GM12865 (cell line): Measurements from ENCODE around the gene DNAH1.

Experiments used
- DNase-seq: peaks from one replicate; pipeline ENCODE4 v3.0.0; 2010; ENCODE audit warnings: low read depth
- H3K4me3 ChIP-seq: 2 replicates; pipeline ENCODE4 v1.5.1; 2011; ENCODE audit warnings: mild to moderate bottlenecking, low read depth, low read length, control low read depth
- CTCF ChIP-seq: IDR thresholded peaks from 2 replicates; pipeline ENCODE4 v1.5.1; 2011; ENCODE audit warnings: low read length, control low read depth, low read depth, inconsistent platforms; ENCODE audit not compliant: insufficient read depth; ENCODE audit errors: missing control alignments

The DNAH1 gene

GRCh38 chr3:52291508-52292181 lies 24.5 kb upstream of the DNAH1 start:
- no peak overlapping the region for H3K4me3 ChIP-seq
- DNase-seq = peak; percentile 57
- peak; percentile 61 for TF ChIP-seq CTCF

DNA sequence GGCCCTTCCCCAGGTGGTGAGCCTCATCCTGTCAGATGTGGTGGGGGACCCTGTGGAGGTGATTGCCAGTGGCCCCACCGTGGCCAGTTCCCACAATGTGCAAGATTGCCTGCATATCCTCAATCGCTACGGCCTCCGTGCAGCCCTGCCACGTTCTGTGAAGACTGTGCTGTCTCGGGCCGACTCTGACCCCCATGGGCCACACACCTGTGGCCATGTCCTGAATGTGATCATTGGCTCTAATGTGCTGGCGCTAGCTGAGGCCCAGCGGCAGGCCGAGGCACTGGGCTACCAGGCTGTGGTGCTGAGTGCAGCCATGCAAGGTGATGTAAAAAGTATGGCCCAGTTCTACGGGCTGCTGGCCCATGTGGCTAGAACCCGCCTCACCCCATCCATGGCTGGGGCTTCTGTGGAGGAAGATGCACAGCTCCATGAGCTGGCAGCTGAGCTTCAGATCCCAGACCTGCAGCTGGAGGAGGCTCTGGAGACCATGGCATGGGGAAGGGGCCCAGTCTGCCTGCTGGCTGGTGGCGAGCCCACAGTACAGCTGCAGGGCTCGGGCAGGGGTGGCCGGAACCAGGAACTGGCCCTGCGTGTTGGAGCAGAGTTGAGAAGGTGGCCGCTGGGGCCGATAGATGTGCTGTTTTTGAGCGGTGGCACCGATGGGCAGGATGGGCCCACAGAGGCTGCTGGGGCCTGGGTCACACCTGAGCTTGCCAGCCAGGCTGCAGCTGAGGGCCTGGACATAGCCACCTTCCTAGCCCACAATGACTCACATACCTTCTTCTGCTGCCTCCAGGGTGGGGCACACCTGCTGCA lies 23.7 kb upstream of the DNAH1 start:
- DNase-seq = no peak
- no peak overlapping the region for H3K4me3 ChIP-seq
- no peak for TF ChIP-seq CTCF

DNA sequence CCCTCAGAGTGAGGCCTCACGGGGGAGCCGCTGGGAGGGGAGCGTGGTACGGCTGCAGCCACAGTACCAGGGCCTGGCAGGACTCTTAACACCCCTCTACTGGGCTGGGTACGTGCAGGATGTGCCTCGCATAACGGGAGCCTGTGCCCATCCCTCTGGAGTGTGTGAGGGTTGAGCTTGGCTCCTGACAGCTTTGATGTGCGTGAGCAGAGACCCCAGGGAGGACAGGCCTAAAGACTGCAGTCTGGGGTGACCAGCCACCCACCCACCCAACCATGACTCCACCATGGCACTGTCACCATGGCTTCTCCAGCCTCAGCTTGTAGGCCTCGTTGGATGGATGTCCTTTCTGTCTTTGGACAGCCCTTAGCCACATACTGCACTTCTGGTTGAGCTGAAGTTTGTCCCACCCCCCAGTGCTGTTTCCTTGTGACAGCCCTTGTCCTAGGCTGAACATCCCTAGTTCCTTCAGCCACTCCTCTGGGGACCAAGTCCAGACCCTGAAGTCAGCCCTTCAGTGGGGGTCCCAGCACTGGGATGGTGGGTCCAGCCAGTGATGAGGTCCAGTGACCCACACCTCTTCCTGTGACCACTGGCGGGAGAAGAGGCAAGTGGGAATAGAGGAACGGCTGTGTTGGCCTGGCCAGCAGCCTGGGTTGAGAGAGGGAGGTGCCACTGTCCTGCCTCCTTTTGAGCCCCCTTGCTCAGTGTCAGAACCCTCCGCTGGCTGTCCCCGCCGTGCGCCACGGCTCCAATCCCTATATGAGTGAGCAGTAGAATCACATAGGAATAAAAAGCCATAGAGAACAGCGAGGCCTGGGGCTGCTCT lies 22.4 kb upstream of the DNAH1 start:
- DNase-seq = no peak
- H3K4me3 ChIP-seq = no peak overlapping the region
- TF ChIP-seq CTCF = no peak

DNA sequence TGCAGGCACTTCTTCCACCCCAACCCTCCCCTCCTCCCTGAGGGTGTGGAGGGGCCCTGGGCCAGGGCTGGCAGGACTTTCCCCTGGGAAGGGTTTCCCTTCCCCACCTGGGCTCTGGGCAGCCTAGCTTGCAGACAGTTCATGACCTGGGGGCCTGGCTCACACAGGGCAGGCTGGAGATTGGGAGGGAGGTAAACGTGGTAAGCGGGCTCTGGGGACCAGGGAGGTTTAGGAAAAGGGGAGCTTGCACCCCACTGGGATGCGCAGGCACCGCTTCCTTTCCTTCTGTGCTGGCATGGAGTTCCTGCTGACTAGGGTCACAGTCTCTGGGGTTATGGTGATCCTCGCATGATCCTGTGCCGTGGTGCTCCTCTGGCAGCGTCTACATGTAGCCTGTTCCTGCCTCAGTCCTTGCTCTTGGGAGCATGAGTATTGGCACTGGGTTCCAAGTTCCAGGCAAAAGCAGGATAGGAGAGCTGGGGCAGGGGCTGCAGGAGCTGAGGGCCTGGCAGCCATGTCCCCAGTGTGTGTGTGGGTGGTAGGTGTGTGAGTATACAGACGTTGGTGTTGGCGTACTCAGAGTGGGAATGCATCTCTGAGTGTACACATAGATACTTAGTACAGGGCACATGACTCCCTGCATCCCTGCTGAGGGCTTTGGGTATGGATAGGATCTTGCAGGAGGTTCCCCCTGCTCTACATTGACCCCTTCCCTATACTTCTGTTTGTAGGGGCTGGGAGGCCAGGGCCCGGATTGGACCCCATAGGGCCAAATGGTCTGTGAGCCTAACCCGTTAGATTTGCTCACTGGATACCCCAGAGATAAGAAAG lies 21.6 kb upstream of the DNAH1 start:
- DNase-seq = no peak
- no peak for TF ChIP-seq CTCF
- H3K4me3 ChIP-seq = no peak overlapping the region

GRCh38 chr3:52295671-52296208 lies 20.4 kb upstream of the DNAH1 start:
- no peak for DNase-seq
- no peak overlapping the region for H3K4me3 ChIP-seq
- TF ChIP-seq CTCF = no peak

- no peak for DNase-seq
- TF ChIP-seq CTCF = no peak
- no peak overlapping the region for H3K4me3 ChIP-seq
These were observed 18.6 kb upstream of the DNAH1 start for GRCh38 chr3:52297242-52298148.
